AG09319 (cell line): ENCODE results near the gene AUTS2.

Source experiments
- DNase-seq: peaks from one replicate; pipeline ENCODE4 v3.0.0-alpha.2; 2010; ENCODE audit warnings: low read depth; ENCODE audit errors: extremely low read depth
- CTCF ChIP-seq: IDR thresholded peaks from 2 replicates; pipeline ENCODE4 v1.5.1; 2011; ENCODE audit warnings: low read depth, mild to moderate bottlenecking, inconsistent platforms, low read length, moderate library complexity

AUTS2 gene

GRCh38 chr7:69595415-69595814, 2.9 kb upstream of the AUTS2 start:
- DNase-seq, result no peak
- no peak for TF ChIP-seq CTCF

- no peak for TF ChIP-seq CTCF
- no peak for DNase-seq
Observed at GRCh38 chr7:69596056-69596455, 2.2 kb upstream of the AUTS2 start.

GRCh38 chr7:69596723-69597277, 1.5 kb upstream of the AUTS2 start:
- DNase-seq, result no peak
- no peak for TF ChIP-seq CTCF

GRCh38 chr7:69597278-69598076, 798 bp upstream of the AUTS2 start:
- no peak for TF ChIP-seq CTCF
- no peak for DNase-seq

GRCh38 chr7:69598487-69599285, 411 bp downstream of the AUTS2 start:
- no peak for DNase-seq
- TF ChIP-seq CTCF, result no peak

- TF ChIP-seq CTCF, result no peak
- DNase-seq, result no peak
Observed at GRCh38 chr7:69599286-69599954, 1.1 kb downstream of the AUTS2 start.
